Measurements from ENCODE around the gene TNFSF13.
A peak's percentile ranks its signal among the peaks of the same experiment; 100 is the strongest.
"Not testable (repeated sequence)": the region's sequence is repeated elsewhere in the genome, so short reads cannot be mapped to it uniquely, and the experiment has no call there.

The TNFSF13 gene

GRCh38 chr17:7583253-7584109 lies 24.9 kb downstream of the TNFSF13 start, which contains the start of gene MPDU1:
Gene MPDU1, plus strand, starts transcription at chr17:7583852. Its CDS starts 11 bp downstream, at chr17:7583863.
- Mint-ChIP-seq H3K27me3 (no peaks in the 10 kb centered on the region), H3K27ac (peak within 1 kb of the TSS; percentile 92), H3K9me3 (no peaks in the 10 kb centered on the region), H3K4me3 (peak within 1 kb of the TSS; percentile 97), H3K4me1 (ENCODE audit: low read depth) (peaks cover 78% of the 10 kb centered on the region), H3K36me3 (ENCODE audit: low read depth) (peaks cover 99% of the 10 kb centered on the region)
- intact Hi-C loops (cut with micrococcal nuclease): loop anchor here (5.0 kb wide), 1 partner anchor 259 kb away; no protein-coding TSS in a partner anchor

DNA sequence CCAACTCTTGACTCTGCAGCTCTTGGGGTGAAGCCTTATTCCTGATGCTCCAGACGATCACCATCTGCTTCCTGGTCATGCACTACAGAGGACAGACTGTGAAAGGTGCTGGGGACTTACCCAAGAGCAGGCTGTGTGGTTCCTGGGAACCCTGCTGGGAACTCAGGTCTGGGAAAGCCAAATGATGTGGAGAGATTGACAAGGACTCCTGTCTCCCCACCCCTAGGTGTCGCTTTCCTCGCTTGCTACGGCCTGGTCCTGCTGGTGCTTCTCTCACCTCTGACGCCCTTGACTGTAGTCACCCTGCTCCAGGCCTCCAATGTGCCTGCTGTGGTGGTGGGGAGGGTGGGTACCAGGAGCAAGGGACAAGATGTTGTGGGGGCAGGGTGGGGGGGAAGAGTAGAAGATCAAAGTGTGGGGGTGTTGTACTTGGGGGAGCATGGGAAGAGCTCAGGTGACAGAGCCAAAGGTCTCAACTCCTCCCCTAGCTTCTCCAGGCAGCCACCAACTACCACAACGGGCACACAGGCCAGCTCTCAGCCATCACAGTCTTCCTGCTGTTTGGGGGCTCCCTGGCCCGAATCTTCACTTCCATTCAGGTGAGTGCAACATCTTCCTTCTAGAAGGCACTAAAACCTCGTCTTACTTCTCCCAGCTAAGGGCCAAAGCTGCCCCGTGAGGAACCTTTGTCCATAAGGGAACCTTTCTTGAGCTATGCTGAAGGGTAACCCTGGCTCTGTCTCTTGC lies 28.3 kb downstream of the TNFSF13 start:
- H3K4me3 Mint-ChIP-seq: no peak overlapping the region
- H3K27ac Mint-ChIP-seq: peak overlapping the region; percentile 92
- H3K4me1 Mint-ChIP-seq (ENCODE audit: low read depth): peaks cover 70% of the 10 kb centered on the region
- intact Hi-C loops (cut with micrococcal nuclease): no loop called here
- no peaks in the 10 kb centered on the region for H3K9me3 Mint-ChIP-seq
- peaks cover 95% of the 10 kb centered on the region for H3K36me3 Mint-ChIP-seq (ENCODE audit: low read depth)
- no peaks in the 10 kb centered on the region for H3K27me3 Mint-ChIP-seq

DNA sequence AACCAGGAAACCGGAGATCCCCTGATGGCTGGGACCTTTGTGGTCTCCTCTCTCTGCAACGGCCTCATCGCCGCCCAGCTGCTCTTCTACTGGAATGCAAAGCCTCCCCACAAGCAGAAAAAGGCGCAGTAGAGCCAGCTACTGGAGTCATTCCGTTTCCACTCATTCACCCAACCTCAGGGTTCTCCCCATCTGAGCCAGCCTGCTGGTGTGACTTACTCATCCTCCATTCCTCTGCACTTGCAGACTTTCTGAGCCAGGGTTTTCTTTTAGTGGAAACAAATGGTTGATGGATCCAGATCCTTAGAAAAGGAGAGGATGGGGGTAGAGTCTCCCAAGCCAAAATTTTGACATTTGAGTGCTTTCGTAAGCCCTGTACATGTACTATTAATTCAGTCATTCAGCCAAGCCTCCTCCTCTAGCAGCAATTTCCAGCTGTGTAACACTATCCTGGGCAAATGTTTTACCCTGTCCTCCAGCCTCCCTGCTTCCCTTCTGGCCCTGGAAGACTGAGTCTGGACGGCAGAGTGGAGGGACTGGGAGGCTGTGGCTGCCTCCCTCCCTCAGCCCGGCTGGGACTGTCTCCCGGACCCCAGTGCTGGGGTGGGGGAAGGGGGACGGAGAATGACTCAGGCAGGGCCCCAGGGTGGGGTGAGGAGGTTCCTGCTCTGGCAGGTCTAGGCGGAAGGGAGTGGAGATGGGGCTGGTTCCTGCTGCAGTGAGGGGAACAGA lies 29.0 kb downstream of the TNFSF13 start:
- peak overlapping the region; percentile 57 for H3K4me3 Mint-ChIP-seq
- intact Hi-C loops (cut with micrococcal nuclease): loop anchor here (2.0 kb wide), 1 partner anchor 73 kb away; no protein-coding TSS in a partner anchor
- H3K9me3 Mint-ChIP-seq: no peaks in the 10 kb centered on the region
- peaks cover 63% of the 10 kb centered on the region for H3K4me1 Mint-ChIP-seq (ENCODE audit: low read depth)
- peaks cover 95% of the 10 kb centered on the region for H3K36me3 Mint-ChIP-seq (ENCODE audit: low read depth)
- H3K27ac Mint-ChIP-seq: peak overlapping the region; percentile 92
- H3K27me3 Mint-ChIP-seq: no peaks in the 10 kb centered on the region

GRCh38 chr17:7588553-7589203 lies 30.1 kb downstream of the TNFSF13 start:
- peaks cover 54% of the 10 kb centered on the region for H3K4me1 Mint-ChIP-seq (ENCODE audit: low read depth)
- H3K36me3 Mint-ChIP-seq (ENCODE audit: low read depth): peaks cover 95% of the 10 kb centered on the region
- H3K4me3 Mint-ChIP-seq: peak overlapping the region; percentile 57
- intact Hi-C loops (cut with micrococcal nuclease): loop anchor here (2.0 kb wide), 1 partner anchor 74 kb away; no protein-coding TSS in a partner anchor
- H3K27me3 Mint-ChIP-seq: no peaks in the 10 kb centered on the region
- no peaks in the 10 kb centered on the region for H3K9me3 Mint-ChIP-seq
- peak overlapping the region; percentile 92 for H3K27ac Mint-ChIP-seq

GRCh38 chr17:7589204-7589868 lies 30.8 kb downstream of the TNFSF13 start:
- no peaks in the 10 kb centered on the region for H3K9me3 Mint-ChIP-seq
- H3K4me3 Mint-ChIP-seq: peak overlapping the region; percentile 35
- H3K27me3 Mint-ChIP-seq: no peaks in the 10 kb centered on the region
- H3K36me3 Mint-ChIP-seq (ENCODE audit: low read depth): peaks cover 95% of the 10 kb centered on the region
- H3K27ac Mint-ChIP-seq: no peak overlapping the region
- intact Hi-C loops (cut with micrococcal nuclease): loop anchor here (2.0 kb wide), 1 partner anchor 75 kb away; no protein-coding TSS in a partner anchor
- H3K4me1 Mint-ChIP-seq (ENCODE audit: low read depth): peaks cover 51% of the 10 kb centered on the region

DNA sequence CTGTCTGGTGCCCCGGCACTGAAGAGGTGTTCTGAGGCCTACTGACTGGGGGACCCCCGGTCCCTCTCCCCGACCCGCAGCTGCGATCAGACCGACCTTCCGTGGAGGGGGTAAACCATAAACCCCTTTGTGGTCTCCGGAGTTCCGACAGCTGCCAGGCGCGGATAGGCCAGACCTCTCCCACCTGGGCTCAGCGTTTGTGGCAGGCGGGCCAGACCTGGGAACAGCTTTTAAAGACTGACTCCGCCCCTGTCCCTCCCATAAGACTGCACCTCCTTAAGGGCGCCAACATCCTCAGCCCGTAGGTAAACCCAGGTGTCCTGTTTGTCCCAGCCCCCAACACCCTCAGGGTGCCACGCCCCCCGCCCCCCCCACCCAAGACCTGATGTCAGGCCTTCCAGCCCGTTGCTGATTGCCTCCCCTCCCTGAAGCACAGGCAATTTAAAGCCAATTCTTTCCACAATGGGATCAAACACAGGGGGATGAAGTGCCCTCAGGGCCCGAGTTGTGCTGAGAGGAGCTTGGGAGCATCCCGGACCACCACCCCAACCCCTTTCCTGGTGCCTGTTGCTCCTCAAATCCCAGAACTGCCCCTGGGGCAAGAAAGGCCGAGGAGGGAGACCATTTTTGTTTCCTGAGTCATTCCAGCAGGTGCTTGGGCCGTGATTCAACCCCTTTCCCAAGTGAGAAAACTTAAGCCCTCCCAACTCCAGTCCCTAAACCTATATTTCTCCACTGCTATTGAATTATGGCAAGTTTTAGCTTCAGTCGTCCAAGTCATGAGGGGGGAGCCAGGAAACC lies 31.5 kb downstream of the TNFSF13 start, which contains the start of gene SOX15:
Gene SOX15, minus strand, starts transcription at position 204 of the 801 bp plus-strand sequence. CDS start 418 bp downstream, outside the sequence.
- Mint-ChIP-seq H3K27ac (no peak within 1 kb of the TSS), H3K27me3 (no peaks in the 10 kb centered on the region), H3K4me1 (ENCODE audit: low read depth) (peaks cover 44% of the 10 kb centered on the region), H3K36me3 (ENCODE audit: low read depth) (peaks cover 94% of the 10 kb centered on the region), H3K4me3 (peak within 1 kb of the TSS; percentile 35), H3K9me3 (no peaks in the 10 kb centered on the region)
- intact Hi-C loops (cut with micrococcal nuclease): loop anchor here (2.0 kb wide), 1 partner anchor 75 kb away; no protein-coding TSS in a partner anchor

GRCh38 chr17:7590743-7591142 lies 32.2 kb downstream of the TNFSF13 start:
- Mint-ChIP-seq H3K4me3 (no peak overlapping the region), H3K27ac (no peak overlapping the region), H3K9me3 (no peaks in the 10 kb centered on the region), H3K4me1 (ENCODE audit: low read depth) (peaks cover 37% of the 10 kb centered on the region), H3K27me3 (no peaks in the 10 kb centered on the region), H3K36me3 (ENCODE audit: low read depth) (peaks cover 95% of the 10 kb centered on the region)
- intact Hi-C loops (cut with micrococcal nuclease): no loop called here

DNA sequence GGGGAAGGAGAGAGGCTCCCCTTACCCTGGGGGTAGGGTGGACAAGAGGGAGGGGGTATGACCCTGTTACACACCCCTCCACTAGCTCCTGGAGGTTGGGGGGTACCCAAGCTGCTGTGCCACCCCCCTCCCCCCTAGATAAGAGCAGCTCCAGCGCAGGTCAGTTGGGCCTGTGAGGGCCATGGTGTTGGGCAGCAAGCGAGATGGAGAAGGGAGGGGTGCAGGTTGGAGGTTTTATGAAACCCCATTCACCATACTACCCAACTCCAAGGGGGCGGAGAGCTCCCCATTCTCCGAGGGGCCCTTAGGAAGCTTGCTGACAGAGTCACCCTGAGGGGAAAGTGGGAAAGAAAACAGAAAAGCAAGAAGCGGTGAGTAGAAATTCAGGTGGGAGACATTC lies 33.0 kb downstream of the TNFSF13 start:
- no peaks in the 10 kb centered on the region for H3K27me3 Mint-ChIP-seq
- peaks cover 94% of the 10 kb centered on the region for H3K36me3 Mint-ChIP-seq (ENCODE audit: low read depth)
- H3K4me3 Mint-ChIP-seq: no peak overlapping the region
- intact Hi-C loops (cut with micrococcal nuclease): no loop called here
- H3K27ac Mint-ChIP-seq: peak overlapping the region; percentile 18
- peaks cover 32% of the 10 kb centered on the region for H3K4me1 Mint-ChIP-seq (ENCODE audit: low read depth)
- no peaks in the 10 kb centered on the region for H3K9me3 Mint-ChIP-seq

GRCh38 chr17:7592422-7593021 lies 34.0 kb downstream of the TNFSF13 start:
- Mint-ChIP-seq H3K27ac (no peak overlapping the region), H3K4me1 (ENCODE audit: low read depth) (peaks cover 23% of the 10 kb centered on the region), H3K4me3 (no peak overlapping the region), H3K27me3 (no peaks in the 10 kb centered on the region), H3K36me3 (ENCODE audit: low read depth) (peaks cover 94% of the 10 kb centered on the region), H3K9me3 (no peaks in the 10 kb centered on the region)
- intact Hi-C loops (cut with micrococcal nuclease): no loop called here

- Mint-ChIP-seq H3K4me3 (no peak overlapping the region), H3K36me3 (ENCODE audit: low read depth) (peaks cover 93% of the 10 kb centered on the region), H3K27ac (no peak overlapping the region), H3K9me3 (no peaks in the 10 kb centered on the region), H3K27me3 (no peaks in the 10 kb centered on the region), H3K4me1 (ENCODE audit: low read depth) (peaks cover 15% of the 10 kb centered on the region)
- intact Hi-C loops (cut with micrococcal nuclease): no loop called here
Observed at GRCh38 chr17:7593296-7593695, 34.7 kb downstream of the TNFSF13 start.

GRCh38 chr17:7597561-7597960 lies 39.0 kb downstream of the TNFSF13 start:
- H3K27me3 Mint-ChIP-seq; H3K4me3 Mint-ChIP-seq; intact Hi-C loops (cut with micrococcal nuclease); H3K4me1 Mint-ChIP-seq (ENCODE audit: low read depth); H3K27ac Mint-ChIP-seq; H3K9me3 Mint-ChIP-seq: not testable (repeated sequence)
- H3K36me3 Mint-ChIP-seq (ENCODE audit: low read depth): peaks cover 96% of the 10 kb centered on the region

DNA sequence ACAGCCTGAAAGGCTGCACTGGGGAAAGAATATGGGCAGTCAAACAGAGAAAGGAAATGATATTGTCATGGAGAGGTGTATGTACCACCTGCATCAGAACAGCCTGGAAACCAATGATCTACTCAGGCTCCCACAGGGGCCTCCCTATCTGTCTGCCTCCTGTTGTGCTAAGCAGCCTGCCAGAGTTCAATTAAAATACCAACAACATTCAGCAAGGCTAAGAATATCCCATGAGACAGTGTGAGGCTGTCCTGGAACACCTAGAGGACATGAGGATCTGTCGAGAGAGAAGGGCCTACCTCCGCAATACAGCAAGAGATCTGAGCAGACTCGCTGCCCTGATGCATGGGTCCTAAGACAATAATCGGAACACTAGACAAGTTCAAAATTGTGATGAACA lies 47.7 kb downstream of the TNFSF13 start:
- Mint-ChIP-seq H3K9me3 (no peaks in the 10 kb centered on the region), H3K27me3 (no peaks in the 10 kb centered on the region), H3K36me3 (ENCODE audit: low read depth) (peaks cover 76% of the 10 kb centered on the region), H3K27ac (no peak overlapping the region), H3K4me3 (no peak overlapping the region), H3K4me1 (ENCODE audit: low read depth) (peaks cover 23% of the 10 kb centered on the region)
- intact Hi-C loops (cut with micrococcal nuclease): no loop called here
